ENCODE results near the gene EEFSEC.

The EEFSEC gene

GRCh38 chr3:128356822-128357221 is 203.5 kb downstream of the EEFSEC start:
- no peak for DNase-seq

GRCh38 chr3:128357538-128357937 is 204.3 kb downstream of the EEFSEC start:
- DNase-seq, result no peak

- no peak for DNase-seq
Measured at GRCh38 chr3:128358156-128358895, 205.0 kb downstream of the EEFSEC start.

DNA sequence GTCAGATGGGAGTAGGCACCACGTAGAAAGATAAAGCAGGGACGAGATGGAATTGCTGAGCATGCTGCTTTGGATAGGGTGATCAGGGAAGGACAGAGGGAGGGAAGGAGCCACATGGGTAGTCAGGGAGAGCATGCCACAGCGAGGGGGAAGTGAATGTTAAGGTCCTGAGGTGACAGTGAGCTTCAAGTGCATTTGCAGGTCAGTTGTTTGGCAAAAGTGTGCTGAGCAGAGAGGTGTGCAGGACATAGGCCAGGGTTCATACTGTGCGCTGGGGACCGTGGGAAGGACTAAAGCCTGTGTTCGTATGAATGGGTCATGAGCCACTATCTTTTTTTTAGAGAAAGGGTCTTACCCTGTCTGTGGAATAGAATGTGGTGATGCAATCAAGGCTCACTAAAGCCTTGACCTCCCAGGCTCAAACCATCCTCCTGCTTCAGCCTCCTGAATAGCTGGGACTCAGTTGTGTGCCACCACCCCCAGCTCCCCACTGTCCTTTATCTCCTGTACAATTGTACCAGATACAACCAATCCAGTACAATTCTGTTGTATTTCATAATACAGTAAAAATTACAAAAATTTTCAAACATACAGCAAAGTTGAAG is 205.9 kb downstream of the EEFSEC start:
- DNase-seq, result no peak

DNA sequence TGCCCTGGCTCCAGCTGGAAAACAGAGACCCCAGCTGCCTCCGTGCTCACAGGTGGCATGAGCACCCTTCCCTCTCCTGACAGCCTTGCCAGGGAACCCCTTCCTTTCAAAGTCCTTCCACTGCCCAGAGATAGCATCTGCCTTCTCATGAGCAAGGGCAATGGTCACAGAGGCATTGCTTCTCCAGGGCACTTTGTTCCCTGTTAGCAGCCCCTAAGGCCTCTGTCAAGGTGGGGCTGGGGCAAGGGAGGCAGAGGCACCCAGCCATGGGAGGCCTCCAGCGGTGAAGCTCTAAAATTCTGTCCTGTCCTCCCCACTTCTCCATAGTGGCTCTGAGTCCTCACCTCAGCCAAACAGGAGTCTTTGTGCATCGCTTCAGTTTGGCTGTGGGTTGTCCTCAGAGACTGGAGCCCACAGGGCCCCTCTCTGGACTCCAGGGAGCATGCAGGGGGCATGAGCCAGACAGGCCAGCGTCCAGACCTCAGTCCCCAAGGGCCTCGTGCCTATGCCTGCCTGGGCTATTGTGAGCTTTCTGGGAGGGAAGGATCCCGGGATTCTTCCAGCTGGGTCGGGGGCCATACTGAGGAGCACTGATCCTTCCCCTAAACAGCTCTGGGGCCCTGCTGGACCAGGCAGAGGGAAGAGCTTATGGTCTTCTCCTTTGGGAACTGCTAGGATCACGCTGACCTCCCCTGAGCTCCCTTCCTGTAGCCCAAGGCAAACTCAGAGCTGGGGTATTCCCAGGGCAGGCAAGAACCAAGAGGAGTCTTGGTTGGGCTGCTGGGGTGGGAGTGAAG is 206.8 kb downstream of the EEFSEC start:
- DNase-seq, result no peak

DNA sequence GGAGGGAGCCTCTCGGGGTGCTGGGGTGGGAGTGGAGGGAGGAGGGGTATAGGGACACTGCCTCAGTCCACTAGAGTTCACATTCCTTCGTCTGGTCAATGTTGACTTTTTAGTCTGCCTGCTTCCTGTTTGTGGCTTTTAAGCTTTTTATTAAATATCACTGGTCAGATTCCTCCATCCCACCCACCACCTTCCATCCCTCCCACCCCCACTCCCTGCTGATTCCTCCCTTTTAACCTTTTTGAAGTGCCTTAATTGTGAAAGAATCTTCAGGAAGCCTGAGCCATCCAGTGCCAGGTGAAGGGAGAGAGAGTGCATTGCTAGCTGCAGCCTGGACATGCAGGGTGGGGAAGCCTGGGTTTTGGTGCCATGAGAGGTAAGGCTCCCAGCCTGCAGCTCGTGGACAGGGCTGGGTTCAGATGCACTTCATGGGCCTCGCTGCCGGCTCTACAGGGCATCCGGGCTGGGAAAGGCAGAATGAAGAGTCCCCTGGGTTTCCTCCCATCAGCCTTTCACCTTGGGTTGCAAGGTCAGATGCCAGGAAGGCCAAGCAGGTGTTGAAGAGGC is 207.5 kb downstream of the EEFSEC start:
- no peak for DNase-seq

DNA sequence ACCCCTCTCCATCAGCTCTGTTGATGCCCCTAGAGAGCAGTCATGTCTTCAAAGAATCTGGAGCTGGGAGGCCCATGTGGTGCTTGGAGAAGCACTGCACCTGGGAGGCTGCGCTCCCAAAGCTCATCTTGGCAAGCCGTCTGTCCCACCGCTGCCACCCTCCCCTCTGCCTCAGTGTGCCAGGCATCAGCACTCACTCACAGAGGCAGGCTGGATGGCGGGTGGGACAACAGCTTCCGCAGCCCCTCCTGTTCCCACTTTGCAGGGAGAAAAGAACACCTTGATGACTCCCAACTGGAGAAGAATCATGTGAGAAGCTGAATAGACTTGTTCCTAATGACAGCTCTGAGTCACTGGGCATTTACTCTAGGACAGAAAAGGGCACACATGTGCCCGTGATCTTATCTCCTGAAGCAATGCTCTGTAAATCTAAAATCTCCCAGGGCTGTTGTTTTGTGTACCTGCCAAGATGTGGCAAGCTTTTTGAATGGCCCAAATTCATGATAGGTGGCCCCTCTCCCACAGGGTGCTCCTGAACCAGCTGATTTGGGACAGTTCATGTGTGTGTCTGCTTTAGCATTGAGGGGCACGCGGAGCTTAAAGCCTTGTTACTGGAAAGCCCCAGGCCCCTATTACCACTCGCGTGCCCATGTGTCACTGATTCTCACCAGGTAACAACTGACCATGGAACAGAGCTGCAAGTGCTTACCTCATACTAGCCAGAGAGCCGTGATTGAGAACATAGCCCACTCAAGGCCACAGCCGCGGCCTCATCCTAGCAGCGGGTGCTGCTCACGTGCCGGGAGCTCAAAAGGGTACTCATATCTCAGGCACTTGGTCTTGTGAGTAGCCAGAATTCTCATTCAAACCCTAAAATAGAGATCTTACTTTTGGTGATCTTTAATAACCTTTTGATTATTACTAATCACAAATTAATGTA is 209.0 kb downstream of the EEFSEC start:
- DNase-seq, result no peak

- DNase-seq, result no peak
Measured at GRCh38 chr3:128364291-128364690, 211.0 kb downstream of the EEFSEC start.

GRCh38 chr3:128364808-128365360 is 211.6 kb downstream of the EEFSEC start:
- DNase-seq, result no peak

DNA sequence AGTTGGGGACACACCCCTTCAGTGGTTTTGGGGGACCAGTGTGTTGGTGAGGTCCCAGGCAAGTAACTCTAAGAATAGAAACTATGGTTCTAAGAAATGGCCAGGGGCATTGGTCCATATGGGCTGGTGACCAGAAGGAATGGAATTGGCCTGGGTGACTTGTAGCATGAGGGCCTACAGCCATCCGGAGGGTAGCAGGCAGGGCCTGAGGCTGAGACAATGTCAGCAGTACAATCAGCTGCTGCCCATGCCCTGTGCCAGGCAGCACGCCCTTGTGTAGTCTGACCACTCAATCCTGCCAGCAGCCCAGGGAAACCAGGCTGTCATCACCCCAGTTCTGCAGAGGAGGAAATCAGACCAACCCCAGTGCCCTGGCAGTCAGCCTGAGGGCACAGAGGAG is 212.9 kb downstream of the EEFSEC start:
- no peak for DNase-seq

DNA sequence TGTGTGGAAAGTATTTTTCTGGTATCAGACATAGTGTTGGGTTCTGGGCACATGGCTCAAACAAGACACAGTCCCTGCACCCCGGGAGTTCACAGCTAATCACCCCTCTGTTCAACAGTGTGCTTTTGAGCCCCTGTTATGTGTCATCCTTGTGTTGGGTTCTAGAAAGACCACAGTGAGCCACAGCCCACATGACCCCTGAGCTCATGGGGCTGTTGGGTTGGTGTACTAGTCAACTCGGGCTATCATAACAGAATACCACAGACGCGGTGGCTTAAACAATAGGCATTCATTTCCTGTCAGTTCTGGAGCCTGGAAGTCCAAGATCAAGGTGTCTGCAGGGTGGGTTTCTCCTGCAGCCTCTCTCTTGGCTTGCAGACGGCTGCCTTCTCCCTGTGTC is 213.4 kb downstream of the EEFSEC start:
- DNase-seq, result no peak

- no peak for DNase-seq
Measured at GRCh38 chr3:128367221-128367620, 213.9 kb downstream of the EEFSEC start.

GRCh38 chr3:128367761-128368160 is 214.5 kb downstream of the EEFSEC start:
- no peak for DNase-seq

DNA sequence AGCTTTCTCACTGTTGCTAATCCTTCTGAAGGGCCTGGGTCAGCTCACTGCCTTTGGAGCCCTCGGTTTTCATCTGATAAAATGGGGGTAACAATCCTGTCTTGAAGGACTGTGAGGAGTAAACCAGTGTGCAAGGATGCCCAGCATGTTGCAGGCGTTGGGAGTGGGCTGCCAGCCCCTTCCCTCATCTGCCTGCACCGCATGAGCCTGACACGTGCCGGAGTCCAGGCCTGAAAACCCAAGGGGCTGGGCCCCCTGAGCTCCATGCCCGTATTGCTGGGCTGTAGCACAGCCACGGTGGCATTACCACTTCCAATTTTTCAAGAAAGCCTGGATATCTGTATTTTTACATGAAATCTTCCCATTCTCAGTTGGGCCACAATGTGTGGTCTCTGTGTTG is 215.3 kb downstream of the EEFSEC start:
- DNase-seq, result no peak

DNA sequence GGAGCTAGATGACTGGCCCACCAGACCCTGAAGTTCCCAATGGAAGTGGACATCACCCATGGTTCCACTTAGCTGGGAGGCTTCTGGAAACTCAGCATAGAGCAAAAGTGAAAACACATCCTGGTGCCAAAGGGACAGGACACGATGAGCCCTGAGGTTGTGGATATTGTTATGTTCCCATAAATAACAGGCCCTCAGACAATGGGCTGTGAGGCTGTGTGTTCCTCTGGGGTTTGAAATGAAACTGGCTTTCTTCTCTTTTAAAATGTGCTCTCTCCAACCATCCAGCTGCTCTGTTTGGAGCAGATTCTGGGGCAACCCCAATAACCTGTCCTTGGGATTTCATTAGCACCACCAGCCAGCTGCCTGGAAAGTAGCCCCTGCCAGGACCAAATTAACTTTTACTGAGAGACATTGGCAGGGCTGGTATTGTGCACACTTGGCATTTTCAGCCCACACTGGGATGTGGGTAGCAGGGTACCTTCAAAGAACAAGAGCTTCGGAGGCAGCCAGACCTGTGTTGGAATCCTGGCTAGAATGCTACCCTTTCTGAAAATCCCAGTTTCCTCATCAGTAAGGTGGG is 215.9 kb downstream of the EEFSEC start:
- DNase-seq, result no peak

DNA sequence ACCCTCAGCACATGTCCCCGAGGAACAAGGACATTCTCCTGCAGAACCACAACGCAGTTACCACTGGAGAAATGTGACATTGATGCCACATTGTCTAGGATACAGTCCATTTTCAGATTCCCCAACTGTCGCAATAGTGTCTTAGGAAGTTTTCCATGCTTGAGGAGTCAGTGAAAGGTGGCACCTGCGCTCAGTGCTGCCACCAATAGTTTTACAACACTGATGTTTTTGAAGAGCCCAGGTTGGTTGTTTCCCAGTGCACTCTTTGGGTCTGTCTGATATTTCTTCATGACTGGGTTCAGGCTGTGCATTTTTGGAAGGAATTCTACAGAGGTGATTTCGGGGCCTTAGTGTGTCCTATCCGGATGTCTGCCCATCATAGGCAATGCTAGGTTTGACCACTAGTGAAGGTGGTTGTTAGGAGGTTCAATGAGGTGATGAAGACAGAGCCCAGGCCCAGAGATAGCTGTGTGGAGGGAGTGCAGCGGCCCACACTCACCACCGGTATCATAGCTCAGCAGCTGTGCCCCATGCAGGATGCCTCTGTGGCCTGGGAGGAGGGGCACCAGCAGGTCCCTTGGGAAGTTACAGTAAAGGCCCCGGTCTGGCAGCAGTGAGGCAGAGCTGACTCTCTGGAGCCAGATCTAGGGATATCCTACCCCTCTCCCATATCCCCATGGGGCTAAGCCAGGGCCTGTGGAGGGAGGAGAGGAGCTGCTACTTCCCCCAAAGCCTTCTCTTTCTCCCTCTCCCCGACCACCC is 216.8 kb downstream of the EEFSEC start:
- no peak for DNase-seq

DNA sequence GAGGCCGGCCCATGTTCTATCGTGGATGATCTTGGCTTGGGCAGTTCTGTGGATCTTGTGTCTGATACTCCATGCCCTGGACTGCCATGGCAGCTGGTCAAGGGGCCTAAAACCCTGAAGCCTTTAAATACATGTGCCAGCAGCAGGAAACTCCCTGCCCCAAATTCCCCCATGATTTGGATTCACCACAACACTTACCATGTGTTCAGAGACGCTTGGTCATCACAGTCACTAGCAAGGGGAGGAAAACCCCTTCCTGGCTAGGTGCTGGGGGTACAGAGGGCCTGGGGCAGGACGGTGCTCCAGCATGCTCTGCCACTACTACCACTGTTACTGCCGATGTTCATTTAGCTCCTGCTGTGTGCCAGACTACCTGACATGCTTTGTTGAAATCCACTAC is 219.0 kb downstream of the EEFSEC start:
- DNase-seq, result no peak

DNA sequence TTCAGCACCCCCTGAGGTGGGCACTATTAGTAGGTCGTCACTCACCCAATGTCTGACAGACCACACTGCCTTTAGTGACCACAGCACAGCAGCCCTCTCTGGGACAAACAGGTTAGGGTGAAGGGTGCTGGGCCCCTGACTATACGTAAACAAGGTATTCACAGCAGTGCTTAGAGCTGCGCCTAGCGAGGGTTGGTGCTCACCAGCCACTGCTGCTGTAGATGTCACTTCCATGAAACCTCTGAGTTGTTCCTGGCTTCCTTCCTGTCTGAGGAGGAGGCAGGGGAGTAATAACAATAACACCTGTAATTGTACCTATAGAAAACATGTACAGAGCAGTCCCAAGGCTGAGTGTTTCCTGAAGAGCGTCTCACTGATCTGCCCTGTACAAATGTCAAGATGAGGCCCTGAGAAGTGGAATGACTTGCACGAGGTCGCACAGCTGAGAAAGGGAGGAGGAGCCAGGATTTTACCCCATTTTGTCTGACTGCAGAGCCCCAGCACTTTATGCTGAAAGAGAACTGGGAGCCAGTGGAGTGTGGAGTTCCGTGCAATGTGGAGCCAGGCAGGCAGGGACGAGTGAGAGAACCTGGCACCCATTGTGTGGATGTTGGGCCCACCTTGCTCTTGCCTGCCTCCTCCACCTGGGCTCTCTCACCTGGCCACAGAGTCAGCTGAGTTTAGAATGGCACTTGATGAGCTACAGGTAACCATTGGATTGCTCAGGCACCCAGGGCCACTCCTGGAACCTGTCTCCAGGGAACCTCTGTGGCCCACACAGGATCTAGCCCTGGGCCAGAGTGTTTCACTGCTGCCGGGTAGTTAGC is 219.6 kb downstream of the EEFSEC start:
- DNase-seq, result no peak

- no peak for DNase-seq
Measured at GRCh38 chr3:128374746-128375445, 221.6 kb downstream of the EEFSEC start.
